Activated naive CD8-positive, alpha-beta T cell treated with anti-CD3 and anti-CD28 coated beads, Interleukin-2, amount 10 ng/mL, durations not matched to agents 7 days and 5 days (primary cell): ENCODE results near the gene ST6GALNAC6. TPM values are rescaled to one million over a fixed set of nuclear protein-coding genes. Genes with fewer than 3 reads are reported as not detected.
A peak's percentile ranks its signal among the peaks of the same experiment; 100 is the strongest.

Source experiments
- ATAC-seq: fragments of 150-1000 bp; cut with Tn5 transposase; one replicate; pipeline ENCODE4 v1.10.0; 2021; ENCODE audit warnings: low read depth, moderate library complexity
- POLR2A ChIA-PET: fragments of 350-600 bp; sonication (Branson Sonifier 250); formaldehyde crosslinking; loops from one replicate; lab custom pipeline; 2021; ENCODE audit warnings: antibody characterized with exemption; lab: Charles Lee
- DNase-seq: peaks from one replicate; pipeline ENCODE4 v3.0.0; 2021
- H3K27ac Mint-ChIP-seq: one replicate; pipeline ENCODE4 v1.8.0; 2022; ENCODE audit warnings: mild to moderate bottlenecking, mixed read lengths
- H3K27me3 Mint-ChIP-seq: one replicate; pipeline ENCODE4 v1.8.0; 2022; ENCODE audit warnings: mild to moderate bottlenecking, moderate library complexity, mixed read lengths
- H3K36me3 Mint-ChIP-seq: one replicate; pipeline ENCODE4 v1.8.0; 2021; ENCODE audit warnings: mild to moderate bottlenecking, mixed read lengths
- H3K4me1 Mint-ChIP-seq: one replicate; pipeline ENCODE4 v1.8.0; 2021; ENCODE audit warnings: mixed read lengths
- H3K4me3 Mint-ChIP-seq: one replicate; pipeline ENCODE4 v1.8.0; 2022; ENCODE audit warnings: mild to moderate bottlenecking, moderate library complexity, mixed read lengths
- H3K9me3 Mint-ChIP-seq: one replicate; pipeline ENCODE4 v1.8.0; 2021; ENCODE audit warnings: mixed read lengths
- total RNA-seq, 2 experiments: library from RNA; stranded (reverse); gene quantifications; one replicate each; pipeline ENCODE4 v1.2.3, GENCODE V29; 2021

The ST6GALNAC6 gene
- total RNA-seq, 2 experiments from 2014 or later, result 105 to 112 TPM

DNA sequence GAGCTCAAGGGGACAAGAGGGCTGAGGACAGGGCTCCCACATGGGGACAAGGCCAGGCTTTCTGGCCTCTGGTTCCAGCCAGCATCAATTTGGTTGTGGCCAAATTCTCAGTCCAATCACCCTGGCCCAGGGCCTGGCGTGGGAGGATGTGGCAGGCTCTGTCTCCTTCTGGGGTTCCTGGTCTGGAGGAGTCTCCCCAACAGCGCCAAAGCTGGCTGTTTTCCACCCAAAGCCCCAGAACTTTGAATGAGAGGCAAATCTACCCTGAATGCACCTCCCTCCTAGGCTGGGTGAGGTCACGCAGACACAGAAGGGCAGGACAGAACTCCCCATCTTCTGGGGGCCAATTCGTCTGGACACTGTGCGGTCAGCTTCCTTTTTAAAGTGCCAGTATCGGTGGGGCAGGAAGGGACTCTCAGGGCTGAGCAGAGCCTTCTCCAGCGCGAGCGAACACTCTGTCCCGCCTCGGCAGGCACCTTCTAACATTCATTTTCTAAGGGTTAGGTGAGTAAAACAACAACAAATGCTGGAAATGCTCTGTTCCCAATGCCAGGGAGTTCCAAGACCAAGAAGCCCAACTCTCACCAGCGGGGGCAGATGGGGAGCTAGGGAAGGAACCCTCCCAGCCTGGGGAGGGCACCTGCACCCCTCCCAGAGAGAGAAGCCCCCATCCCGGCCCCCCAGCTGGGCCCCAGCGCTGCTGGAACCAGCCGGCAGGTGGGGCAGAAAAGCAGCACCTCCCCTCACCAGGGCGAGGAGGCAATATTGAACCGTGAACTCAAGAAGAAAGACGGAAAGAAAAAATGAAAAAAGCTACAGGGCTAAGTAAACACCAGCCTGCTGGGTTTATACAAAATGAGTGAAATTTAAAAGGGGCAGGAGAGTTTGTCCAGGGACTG, 41.9 kb upstream of the ST6GALNAC6 start:
- Mint-ChIP-seq H3K27me3 (no peaks in the 10 kb centered on the region), H3K36me3 (peaks cover 13% of the 10 kb centered on the region), H3K4me3 (no peak overlapping the region), H3K9me3 (no peaks in the 10 kb centered on the region), H3K27ac (no peak overlapping the region), H3K4me1 (peaks cover 23% of the 10 kb centered on the region)
- POLR2A ChIA-PET, result interaction anchor here (0.7 to 2.5 kb wide), 2 partner anchors 126 to 137 kb away, joined by 3 to 8 read pairs; partner anchors contain the start of genes NAIF1 and SLC25A25
- DNase-seq (no peak), ATAC-seq (no peak)

- ATAC-seq, result no peak
- POLR2A ChIA-PET, result interaction anchor here (0.7 kb wide), 1 partner anchor 138 kb away, joined by 3 read pairs; no protein-coding TSS in a partner anchor
- peaks cover 15% of the 10 kb centered on the region for H3K36me3 Mint-ChIP-seq
Observed at GRCh38 chr9:127940593-127940992, 41.2 kb upstream of the ST6GALNAC6 start.

GRCh38 chr9:127938298-127938690, 38.9 kb upstream of the ST6GALNAC6 start:
- H3K27me3 Mint-ChIP-seq, result no peaks in the 10 kb centered on the region
- H3K27ac Mint-ChIP-seq, result peak overlapping the region; percentile 32
- ATAC-seq (no peak), DNase-seq (peak; percentile 46)
- POLR2A ChIA-PET, result interaction anchor here (1.3 kb wide), 1 partner anchor 38 kb away, joined by 3 read pairs; no protein-coding TSS in a partner anchor
- peaks cover 31% of the 10 kb centered on the region for H3K4me1 Mint-ChIP-seq
- peak overlapping the region; percentile 47 for H3K4me3 Mint-ChIP-seq
- H3K9me3 Mint-ChIP-seq, result no peaks in the 10 kb centered on the region
- H3K36me3 Mint-ChIP-seq, result peaks cover 17% of the 10 kb centered on the region

More at GRCh38 chr9:127940593-127940992, 41.2 kb upstream of the ST6GALNAC6 start:
- DNase-seq, result no peak
- H3K9me3 Mint-ChIP-seq, result no peaks in the 10 kb centered on the region
- H3K27me3 Mint-ChIP-seq, result no peaks in the 10 kb centered on the region
- H3K4me1 Mint-ChIP-seq, result peaks cover 30% of the 10 kb centered on the region
- H3K4me3 Mint-ChIP-seq, result no peak overlapping the region
- peak overlapping the region; percentile 11 for H3K27ac Mint-ChIP-seq

GRCh38 chr9:127937388-127938297, 38.2 kb upstream of the ST6GALNAC6 start, which contains the start of gene DPM2:
TSS of gene DPM2 (minus strand) at chr9:127937854. CDS start at chr9:127937820, 34 bp downstream.
- H3K9me3 Mint-ChIP-seq, result no peaks in the 10 kb centered on the region
- H3K27me3 Mint-ChIP-seq, result no peaks in the 10 kb centered on the region
- peak within 1 kb of the TSS; percentile 95 for H3K4me3 Mint-ChIP-seq
- H3K36me3 Mint-ChIP-seq, result peaks cover 18% of the 10 kb centered on the region
- DNase-seq, result peak; percentile 94
- H3K4me1 Mint-ChIP-seq, result peaks cover 28% of the 10 kb centered on the region
- peak; percentile 88 for ATAC-seq
- POLR2A ChIA-PET, result interaction anchor here (0.9 to 1.5 kb wide), 8 partner anchors 17 to 108 kb away, joined by 3 to 5 read pairs (median 3); no protein-coding TSS in a partner anchor
- peak within 1 kb of the TSS; percentile 95 for H3K27ac Mint-ChIP-seq

- H3K9me3 Mint-ChIP-seq, result no peaks in the 10 kb centered on the region
- H3K4me3 Mint-ChIP-seq, result peak overlapping the region; percentile 95
- H3K27ac Mint-ChIP-seq, result peak overlapping the region; percentile 95
- no peaks in the 10 kb centered on the region for H3K27me3 Mint-ChIP-seq
- peaks cover 28% of the 10 kb centered on the region for H3K4me1 Mint-ChIP-seq
- POLR2A ChIA-PET, result interaction anchor here (0.9 to 1.5 kb wide), 8 partner anchors 18 to 109 kb away, joined by 3 to 5 read pairs (median 3); no protein-coding TSS in a partner anchor
- ATAC-seq, result no peak
- peaks cover 14% of the 10 kb centered on the region for H3K36me3 Mint-ChIP-seq
- DNase-seq, result no peak
Observed at GRCh38 chr9:127937056-127937387, 37.6 kb upstream of the ST6GALNAC6 start.

GRCh38 chr9:127936347-127936852, 37.0 kb upstream of the ST6GALNAC6 start:
- H3K36me3 Mint-ChIP-seq, result peaks cover 12% of the 10 kb centered on the region
- DNase-seq, result peak; percentile 29
- ATAC-seq, result no peak
- POLR2A ChIA-PET, result interaction anchor here (1.1 to 1.5 kb wide), 3 partner anchors 19 to 34 kb away, joined by 3 to 5 read pairs (median 3); no protein-coding TSS in a partner anchor
- H3K27ac Mint-ChIP-seq, result peak overlapping the region; percentile 95
- no peaks in the 10 kb centered on the region for H3K9me3 Mint-ChIP-seq
- H3K4me3 Mint-ChIP-seq, result peak overlapping the region; percentile 95
- no peaks in the 10 kb centered on the region for H3K27me3 Mint-ChIP-seq
- H3K4me1 Mint-ChIP-seq, result peaks cover 31% of the 10 kb centered on the region

DNA sequence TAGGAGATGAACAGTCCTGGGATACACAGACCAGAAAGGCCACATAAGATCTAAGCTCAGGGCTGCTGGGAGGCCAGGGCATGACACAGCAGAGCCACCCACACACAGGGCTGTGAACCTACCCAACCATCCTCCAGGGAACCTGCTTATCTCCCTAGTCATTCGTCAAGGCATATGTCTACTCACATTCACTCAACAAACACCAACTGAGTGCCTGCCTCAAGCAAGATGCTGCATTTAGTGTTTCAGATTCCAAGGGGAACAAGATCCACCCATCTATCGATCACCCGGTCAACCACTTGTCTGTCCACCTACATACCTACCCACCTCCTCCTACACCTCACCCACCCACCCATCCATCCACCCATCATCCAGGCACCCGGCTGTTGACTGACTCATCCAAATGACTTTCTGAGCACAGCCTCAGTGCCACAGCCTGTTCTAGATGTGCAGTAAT, 36.4 kb upstream of the ST6GALNAC6 start:
- no peaks in the 10 kb centered on the region for H3K27me3 Mint-ChIP-seq
- H3K4me1 Mint-ChIP-seq, result peaks cover 36% of the 10 kb centered on the region
- H3K27ac Mint-ChIP-seq, result peak overlapping the region; percentile 34
- H3K4me3 Mint-ChIP-seq, result peak overlapping the region; percentile 95
- H3K36me3 Mint-ChIP-seq, result peaks cover 12% of the 10 kb centered on the region
- H3K9me3 Mint-ChIP-seq, result no peaks in the 10 kb centered on the region
- DNase-seq, result no peak
- POLR2A ChIA-PET, result no interaction called here
- ATAC-seq, result no peak

GRCh38 chr9:127934986-127935385, 35.6 kb upstream of the ST6GALNAC6 start:
- Mint-ChIP-seq H3K9me3 (no peaks in the 10 kb centered on the region), H3K4me1 (peaks cover 37% of the 10 kb centered on the region), H3K36me3 (peaks cover 12% of the 10 kb centered on the region), H3K27ac (no peak overlapping the region), H3K4me3 (no peak overlapping the region), H3K27me3 (no peaks in the 10 kb centered on the region)
- no peak for DNase-seq
- no peak for ATAC-seq
- POLR2A ChIA-PET, result no interaction called here

DNA sequence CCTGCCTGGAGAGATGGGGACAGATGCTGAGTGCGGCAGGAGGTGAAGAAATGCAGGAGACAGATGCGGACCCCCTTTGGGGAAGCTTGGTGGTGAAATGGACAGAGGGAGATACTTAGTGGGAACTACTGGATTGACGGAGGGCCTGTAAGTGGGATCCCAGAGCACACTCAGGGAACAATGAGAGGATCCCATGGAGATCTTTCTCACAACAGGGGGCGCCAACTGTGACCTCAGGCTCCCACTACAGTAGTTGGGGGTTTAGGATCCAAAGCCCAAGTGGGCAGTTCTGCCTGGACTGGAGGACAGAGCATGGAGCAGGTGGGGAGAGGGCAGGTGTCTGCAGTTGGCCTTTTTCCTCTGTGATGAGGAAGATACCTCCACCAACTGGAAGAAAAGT, 34.8 kb upstream of the ST6GALNAC6 start:
- H3K4me1 Mint-ChIP-seq, result peaks cover 39% of the 10 kb centered on the region

GRCh38 chr9:127931092-127931881, 31.9 kb upstream of the ST6GALNAC6 start:
- H3K9me3 Mint-ChIP-seq, result no peaks in the 10 kb centered on the region
- peaks cover 2% of the 10 kb centered on the region for H3K27me3 Mint-ChIP-seq
- H3K4me1 Mint-ChIP-seq, result peaks cover 29% of the 10 kb centered on the region
- no peak overlapping the region for H3K27ac Mint-ChIP-seq
- no peak for DNase-seq
- POLR2A ChIA-PET, result no interaction called here
- peak; percentile 6 for ATAC-seq
- H3K36me3 Mint-ChIP-seq, result peaks cover 12% of the 10 kb centered on the region
- H3K4me3 Mint-ChIP-seq, result peak overlapping the region; percentile 63

More for the DNA sequence above, 34.8 kb upstream of the ST6GALNAC6 start:
- DNase-seq (no peak), ATAC-seq (no peak)
- H3K36me3 Mint-ChIP-seq, result peaks cover 12% of the 10 kb centered on the region
- no peaks in the 10 kb centered on the region for H3K27me3 Mint-ChIP-seq
- H3K4me3 Mint-ChIP-seq, result no peak overlapping the region
- peak overlapping the region; percentile 33 for H3K27ac Mint-ChIP-seq
- POLR2A ChIA-PET, result interaction anchor here (0.5 kb wide), 1 partner anchor 155 kb away, joined by 3 read pairs; no protein-coding TSS in a partner anchor
- no peaks in the 10 kb centered on the region for H3K9me3 Mint-ChIP-seq

- peaks cover 6% of the 10 kb centered on the region for H3K27me3 Mint-ChIP-seq
- H3K9me3 Mint-ChIP-seq, result no peaks in the 10 kb centered on the region
- POLR2A ChIA-PET, result interaction anchor here (1.0 kb wide), 1 partner anchor 14 kb away, joined by 3 read pairs; the partner anchor contains the start of gene ST6GALNAC4
- ATAC-seq (peak; percentile 72), DNase-seq (peak; percentile 84)
- H3K27ac Mint-ChIP-seq, result no peak within 1 kb of the TSS
- peaks cover 21% of the 10 kb centered on the region for H3K4me1 Mint-ChIP-seq
- peak within 1 kb of the TSS; percentile 63 for H3K4me3 Mint-ChIP-seq
- peaks cover 11% of the 10 kb centered on the region for H3K36me3 Mint-ChIP-seq
Observed at GRCh38 chr9:127930231-127931091, 31.1 kb upstream of the ST6GALNAC6 start, which contains the start of gene PIP5KL1. TSS of gene PIP5KL1 (minus strand) at chr9:127930777. CDS start at chr9:127930752, 25 bp downstream.
